ENCODE measurements around the gene SGK1. TPM values are rescaled to one million over a fixed set of nuclear protein-coding genes. Genes with fewer than 3 reads are reported as not detected.
A peak's percentile ranks its signal among the peaks of the same experiment; 100 is the strongest.

The SGK1 gene
- total RNA-seq, 1 donor from 2014 or later = 91.0 TPM

- no peaks in the 10 kb centered on the region for H3K9me3 Mint-ChIP-seq (ENCODE audit: low read depth)
- peak overlapping the region; percentile 99 for H3K4me3 Mint-ChIP-seq (ENCODE audit: unreplicated experiment)
- H3K27ac Mint-ChIP-seq (ENCODE audit: unreplicated experiment) = peak overlapping the region; percentile 99
- no peaks in the 10 kb centered on the region for H3K27me3 Mint-ChIP-seq (ENCODE audit: low read depth)
- DNase-seq (ENCODE audit: low spot score) = no peak
- peaks cover 74% of the 10 kb centered on the region for H3K4me1 Mint-ChIP-seq (ENCODE audit: low read depth)
- H3K36me3 Mint-ChIP-seq (ENCODE audit: low read depth) = peaks cover 37% of the 10 kb centered on the region
- peak; percentile 99 for TF ChIP-seq CTCF (IDR thresholded peaks at IDR 0.05)
Observed at GRCh38 chr6:134173936-134174671, 143.8 kb downstream of the SGK1 start.

DNA sequence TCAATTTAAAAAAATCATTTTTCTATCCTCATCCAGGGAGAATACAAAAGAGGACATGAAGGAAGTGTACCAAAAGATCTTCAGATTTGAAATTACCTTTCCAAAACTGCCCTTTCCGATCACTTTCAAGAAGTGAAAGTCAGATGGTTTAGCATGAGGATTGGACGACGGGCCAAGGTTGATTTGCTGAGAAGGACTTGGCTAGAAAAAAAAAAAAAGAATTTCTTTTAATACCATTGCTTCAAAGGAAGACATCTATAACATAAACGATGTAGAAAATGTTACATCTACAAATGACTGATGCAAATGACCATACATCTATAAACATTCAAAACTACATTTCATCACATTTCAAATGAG lies 144.6 kb downstream of the SGK1 start:
- no peak for TF ChIP-seq CTCF (IDR thresholded peaks at IDR 0.05)
- Mint-ChIP-seq H3K27me3 (ENCODE audit: low read depth) (no peaks in the 10 kb centered on the region), H3K4me3 (ENCODE audit: unreplicated experiment) (peak overlapping the region; percentile 99), H3K4me1 (ENCODE audit: low read depth) (peaks cover 72% of the 10 kb centered on the region), H3K36me3 (ENCODE audit: low read depth) (peaks cover 39% of the 10 kb centered on the region), H3K27ac (ENCODE audit: unreplicated experiment) (peak overlapping the region; percentile 99), H3K9me3 (ENCODE audit: low read depth) (no peaks in the 10 kb centered on the region)
- DNase-seq (ENCODE audit: low spot score) = no peak

- no peak for TF ChIP-seq CTCF (IDR thresholded peaks at IDR 0.05)
- peak overlapping the region; percentile 99 for H3K4me3 Mint-ChIP-seq (ENCODE audit: unreplicated experiment)
- H3K36me3 Mint-ChIP-seq (ENCODE audit: low read depth) = peaks cover 42% of the 10 kb centered on the region
- no peak for DNase-seq (ENCODE audit: low spot score)
- no peaks in the 10 kb centered on the region for H3K27me3 Mint-ChIP-seq (ENCODE audit: low read depth)
- H3K4me1 Mint-ChIP-seq (ENCODE audit: low read depth) = peaks cover 70% of the 10 kb centered on the region
- H3K27ac Mint-ChIP-seq (ENCODE audit: unreplicated experiment) = peak overlapping the region; percentile 99
- H3K9me3 Mint-ChIP-seq (ENCODE audit: low read depth) = no peaks in the 10 kb centered on the region
Observed at GRCh38 chr6:134172706-134173365, 145.1 kb downstream of the SGK1 start.

DNA sequence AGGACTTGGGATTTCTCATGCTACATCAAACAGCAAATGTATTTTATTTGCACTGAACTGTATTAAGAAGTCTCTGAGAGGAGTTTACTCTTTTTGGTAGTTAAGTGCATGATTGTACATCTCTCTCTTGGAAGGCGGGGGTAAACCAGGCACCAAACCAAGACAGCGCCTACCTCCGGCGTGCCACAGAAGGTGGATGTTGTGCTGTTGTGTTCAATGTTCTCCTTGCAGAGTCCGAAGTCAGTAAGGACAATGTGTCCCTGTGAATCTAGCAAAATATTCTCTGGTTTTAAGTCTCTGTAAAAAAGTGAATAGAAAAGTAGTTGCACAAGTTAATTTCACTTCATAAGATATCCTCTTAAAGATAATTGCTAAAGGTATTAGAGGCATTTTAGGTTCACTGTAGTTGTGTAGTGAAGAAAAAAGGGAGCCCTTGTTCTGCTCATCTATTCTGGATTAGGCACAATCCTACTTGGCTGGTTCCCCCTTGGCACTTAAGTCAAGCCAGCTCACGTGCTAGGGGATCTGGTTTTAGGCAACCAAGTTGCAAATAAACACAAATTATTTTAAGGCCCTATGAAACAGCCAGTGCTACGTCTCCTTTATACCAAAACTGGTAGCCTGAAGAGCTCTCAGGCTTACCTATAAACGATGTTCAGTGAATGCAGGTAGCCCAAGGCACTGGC lies 145.7 kb downstream of the SGK1 start:
- H3K4me3 Mint-ChIP-seq (ENCODE audit: unreplicated experiment) = peak overlapping the region; percentile 99
- no peak for TF ChIP-seq CTCF (IDR thresholded peaks at IDR 0.05)
- peaks cover 42% of the 10 kb centered on the region for H3K36me3 Mint-ChIP-seq (ENCODE audit: low read depth)
- no peaks in the 10 kb centered on the region for H3K9me3 Mint-ChIP-seq (ENCODE audit: low read depth)
- DNase-seq (ENCODE audit: low spot score) = no peak
- H3K27me3 Mint-ChIP-seq (ENCODE audit: low read depth) = no peaks in the 10 kb centered on the region
- peak overlapping the region; percentile 99 for H3K27ac Mint-ChIP-seq (ENCODE audit: unreplicated experiment)
- H3K4me1 Mint-ChIP-seq (ENCODE audit: low read depth) = peaks cover 63% of the 10 kb centered on the region

DNA sequence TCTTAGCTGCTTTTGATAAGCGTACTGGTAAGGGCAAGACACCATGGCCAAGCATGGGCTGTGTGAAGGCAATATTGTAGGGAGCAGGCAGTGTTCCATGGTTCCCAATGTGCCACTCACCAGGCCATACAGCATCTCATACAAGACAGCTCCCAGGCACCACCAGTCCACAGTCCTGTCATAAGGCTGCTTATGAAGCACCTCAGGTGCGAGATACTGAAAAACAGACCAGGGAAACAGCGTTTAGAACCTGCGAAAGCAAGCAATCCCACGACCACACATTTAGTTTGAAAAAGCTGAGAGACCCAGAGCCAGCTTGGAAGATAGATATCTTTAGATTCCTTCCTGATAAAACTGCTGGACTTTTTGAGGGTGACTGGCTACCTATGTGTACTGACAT lies 146.4 kb downstream of the SGK1 start:
- Mint-ChIP-seq H3K9me3 (ENCODE audit: low read depth) (no peaks in the 10 kb centered on the region), H3K4me1 (ENCODE audit: low read depth) (peaks cover 58% of the 10 kb centered on the region), H3K36me3 (ENCODE audit: low read depth) (peaks cover 42% of the 10 kb centered on the region), H3K4me3 (ENCODE audit: unreplicated experiment) (peak overlapping the region; percentile 99), H3K27me3 (ENCODE audit: low read depth) (no peaks in the 10 kb centered on the region), H3K27ac (ENCODE audit: unreplicated experiment) (peak overlapping the region; percentile 45)
- DNase-seq (ENCODE audit: low spot score) = no peak
- no peak for TF ChIP-seq CTCF (IDR thresholded peaks at IDR 0.05)
